Measurements from ENCODE around the gene UBXN10. TPM values are rescaled to one million over a fixed set of nuclear protein-coding genes. Genes with fewer than 3 reads are reported as not detected.

UBXN10 gene
- total and polyA plus RNA-seq, 4 donors, result 0.50 to 2.3 (median 1.1) TPM

DNA sequence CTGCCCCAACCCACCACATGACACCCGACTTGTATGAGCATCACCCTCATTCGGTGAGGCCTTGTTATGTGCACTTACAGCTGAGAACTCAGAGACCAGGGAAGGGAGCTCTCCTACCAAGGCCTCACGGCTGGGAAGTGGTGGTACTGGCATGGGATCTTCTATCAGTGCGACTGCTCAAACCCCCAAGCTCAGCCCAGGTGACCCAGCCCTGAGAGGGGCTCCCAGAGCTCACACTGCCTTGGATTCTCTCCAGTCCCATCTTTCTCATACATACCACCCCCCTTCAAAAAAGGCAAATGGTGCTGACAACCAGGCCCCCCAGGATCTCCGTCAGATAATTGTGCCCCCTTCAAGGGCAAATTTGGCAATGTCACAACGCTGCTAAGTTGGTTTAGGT, 47.5 kb upstream of the UBXN10 start:
- DNase-seq (ENCODE audit: low spot score), result no peak
- 92% methylated on average over 6 of the region's 6 CpGs for WGBS
- Histone ChIP-seq H3K4me1 (ENCODE audit: control insufficient read depth in 4 of 4, insufficient read depth in 4 of 4, low read length in 3 of 4) (no peaks in the 10 kb centered on the region), H3K27me3 (ENCODE audit: control insufficient read depth in 4 of 4, insufficient read depth in 4 of 4, low read length in 3 of 4) (no peaks in the 10 kb centered on the region), H3K9ac (ENCODE audit: low read depth in 1 of 2, low read length in 2 of 2) (no peak overlapping the region), H3K27ac (ENCODE audit: low read depth in 1 of 2, low read length in 2 of 2) (no peak overlapping the region), H3K36me3 (ENCODE audit: control insufficient read depth in 4 of 4, insufficient read depth in 3 of 4, low read depth in 1 of 4, low read length in 3 of 4) (no peaks in the 10 kb centered on the region), H3K9me3 (ENCODE audit: control insufficient read depth in 4 of 4, low read length in 3 of 4) (no peaks in the 10 kb centered on the region), H3K4me3 (ENCODE audit: low read depth in 1 of 3, low read length in 3 of 3) (no peak overlapping the region)
- TF ChIP-seq JUND (IDR thresholded peaks at IDR 0.05) (no peak), RAD21 (IDR thresholded peaks at IDR 0.05) (no peak), GABPA (IDR thresholded peaks at IDR 0.05 in 1 of 2, conservative IDR thresholded peaks at IDR 0.05 in 1 of 2) (no peak), CTCF (IDR thresholded peaks at IDR 0.05; ENCODE audit: low read depth, low read length, missing input control) (no peak), ATF3 (IDR thresholded peaks at IDR 0.05) (no peak)

DNA sequence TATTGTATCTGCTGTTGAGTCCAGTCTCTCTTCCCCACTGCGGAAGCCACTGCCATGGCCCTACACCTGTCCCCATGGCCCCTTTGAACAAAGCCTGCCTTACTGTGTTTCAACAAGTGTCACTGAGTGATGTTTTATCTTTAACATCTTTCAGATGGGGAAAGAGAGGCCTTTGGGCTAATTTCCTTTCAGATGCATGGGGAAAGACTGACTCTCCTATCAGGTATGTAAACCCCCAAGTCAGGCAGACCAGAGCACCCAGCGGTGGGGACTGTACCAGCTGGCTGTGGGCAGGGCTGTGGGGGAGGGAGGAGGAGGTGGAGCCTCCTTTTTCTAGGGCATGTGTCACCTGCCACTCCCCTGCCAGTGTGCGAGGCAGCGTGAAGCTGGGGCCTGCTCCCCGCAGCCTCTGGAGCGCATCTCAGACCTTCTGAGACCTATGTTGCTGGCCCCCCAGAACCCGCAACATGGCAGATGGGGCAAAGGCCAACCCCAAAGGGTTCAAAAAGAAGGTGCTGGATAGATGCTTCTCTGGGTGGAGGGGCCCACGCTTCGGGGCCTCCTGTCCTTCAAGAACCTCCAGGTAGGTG, 46.8 kb upstream of the UBXN10 start, which contains the start of gene PLA2G2F:
PLA2G2F (plus strand) TSS at position 363 of the 590 bp plus-strand sequence; CDS start at position 468, 105 bp downstream.
- TF ChIP-seq MAX (IDR thresholded peaks at IDR 0.05) (no peak), REST (IDR thresholded peaks at IDR 0.05) (no peak), JUND (IDR thresholded peaks at IDR 0.05) (no peak), EGR1 (IDR thresholded peaks at IDR 0.05; ENCODE audit: low read depth in 2 of 2) (no peak), CTCF (IDR thresholded peaks at IDR 0.05; ENCODE audit: low read depth, low read length, missing input control) (no peak), SP1 (IDR thresholded peaks at IDR 0.05) (no peak), RXRA (IDR thresholded peaks at IDR 0.05) (no peak), HNF4G (IDR thresholded peaks at IDR 0.05) (no peak), TAF1 (conservative IDR thresholded peaks at IDR 0.05) (no peak), HNF4A (conservative IDR thresholded peaks at IDR 0.05) (no peak), FOXA1 (IDR thresholded peaks at IDR 0.05) (no peak), RAD21 (IDR thresholded peaks at IDR 0.05) (no peak), GABPA (IDR thresholded peaks at IDR 0.05 in 1 of 2, conservative IDR thresholded peaks at IDR 0.05 in 1 of 2) (no peak), YY1 (IDR thresholded peaks at IDR 0.05) (no peak), ATF3 (IDR thresholded peaks at IDR 0.05) (no peak), FOXA2 (IDR thresholded peaks at IDR 0.05) (no peak), NR2F2 (IDR thresholded peaks at IDR 0.05) (no peak)
- TF ChIP-seq, protein P1, sequence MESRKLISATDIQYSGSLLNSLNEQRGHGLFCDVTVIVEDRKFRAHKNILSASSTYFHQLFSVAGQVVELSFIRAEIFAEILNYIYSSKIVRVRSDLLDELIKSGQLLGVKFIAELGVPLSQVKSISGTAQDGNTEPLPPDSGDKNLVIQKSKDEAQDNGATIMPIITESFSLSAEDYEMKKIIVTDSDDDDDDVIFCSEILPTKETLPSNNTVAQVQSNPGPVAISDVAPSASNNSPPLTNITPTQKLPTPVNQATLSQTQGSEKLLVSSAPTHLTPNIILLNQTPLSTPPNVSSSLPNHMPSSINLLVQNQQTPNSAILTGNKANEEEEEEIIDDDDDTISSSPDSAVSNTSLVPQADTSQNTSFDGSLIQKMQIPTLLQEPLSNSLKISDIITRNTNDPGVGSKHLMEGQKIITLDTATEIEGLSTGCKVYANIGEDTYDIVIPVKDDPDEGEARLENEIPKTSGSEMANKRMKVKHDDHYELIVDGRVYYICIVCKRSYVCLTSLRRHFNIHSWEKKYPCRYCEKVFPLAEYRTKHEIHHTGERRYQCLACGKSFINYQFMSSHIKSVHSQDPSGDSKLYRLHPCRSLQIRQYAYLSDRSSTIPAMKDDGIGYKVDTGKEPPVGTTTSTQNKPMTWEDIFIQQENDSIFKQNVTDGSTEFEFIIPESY (IDR thresholded peaks at IDR 0.05), result no peak
- no peak within 1 kb of the TSS for H3K4me3 ChIP-seq (ENCODE audit: low read depth in 1 of 3, low read length in 3 of 3)
- no peaks in the 10 kb centered on the region for H3K9me3 ChIP-seq (ENCODE audit: control insufficient read depth in 4 of 4, low read length in 3 of 4)
- no peaks in the 10 kb centered on the region for H3K4me1 ChIP-seq (ENCODE audit: control insufficient read depth in 4 of 4, insufficient read depth in 4 of 4, low read length in 3 of 4)
- H3K9ac ChIP-seq (ENCODE audit: low read depth in 1 of 2, low read length in 2 of 2), result no peak within 1 kb of the TSS
- H3K27ac ChIP-seq (ENCODE audit: low read depth in 1 of 2, low read length in 2 of 2), result no peak within 1 kb of the TSS
- WGBS, result 92% methylated on average over 9 of the region's 9 CpGs
- no peaks in the 10 kb centered on the region for H3K36me3 ChIP-seq (ENCODE audit: control insufficient read depth in 4 of 4, insufficient read depth in 3 of 4, low read depth in 1 of 4, low read length in 3 of 4)
- H3K27me3 ChIP-seq (ENCODE audit: control insufficient read depth in 4 of 4, insufficient read depth in 4 of 4, low read length in 3 of 4), result no peaks in the 10 kb centered on the region
- DNase-seq (ENCODE audit: low spot score), result no peak

All from liver (tissue), 9 donors.